Measurements from ENCODE around the gene MTURN.
"Not testable (repeated sequence)": the region's sequence is repeated elsewhere in the genome, so short reads cannot be mapped to it uniquely, and the experiment has no call there.

MTURN gene

GRCh38 chr7:30180718-30181117 is 45.9 kb downstream of the MTURN start:
- DNase-seq (ENCODE audit: low spot score) = no peak

- no peak for DNase-seq (ENCODE audit: low spot score)
Measured at GRCh38 chr7:30181211-30181610, 46.4 kb downstream of the MTURN start.

- DNase-seq (ENCODE audit: low spot score) = no peak
Measured at GRCh38 chr7:30181736-30182522, 47.1 kb downstream of the MTURN start.

- DNase-seq (ENCODE audit: low spot score) = no peak
Measured at GRCh38 chr7:30182814-30183213, 48.0 kb downstream of the MTURN start.

- no peak for DNase-seq (ENCODE audit: low spot score)
Measured at GRCh38 chr7:30183749-30184369, 49.1 kb downstream of the MTURN start.

GRCh38 chr7:30184791-30185487 is 50.2 kb downstream of the MTURN start:
- DNase-seq (ENCODE audit: low spot score) = no peak

GRCh38 chr7:30185496-30185895 is 50.7 kb downstream of the MTURN start:
- no peak for DNase-seq (ENCODE audit: low spot score)

- no peak for DNase-seq (ENCODE audit: low spot score)
Measured at GRCh38 chr7:30186725-30187124, 51.9 kb downstream of the MTURN start.

- no peak for DNase-seq (ENCODE audit: low spot score)
Measured at GRCh38 chr7:30187513-30187912, 52.7 kb downstream of the MTURN start.

- not testable (repeated sequence) for DNase-seq (ENCODE audit: low spot score)
Measured at GRCh38 chr7:30188381-30188780, 53.6 kb downstream of the MTURN start.

- DNase-seq (ENCODE audit: low spot score) = no peak
Measured at GRCh38 chr7:30188811-30189210, 54.0 kb downstream of the MTURN start.

- DNase-seq (ENCODE audit: low spot score) = no peak
Measured at GRCh38 chr7:30191809-30192208, 57.0 kb downstream of the MTURN start.

- no peak for DNase-seq (ENCODE audit: low spot score)
Measured at GRCh38 chr7:30193336-30193943, 58.7 kb downstream of the MTURN start.

GRCh38 chr7:30196408-30196807 is 61.6 kb downstream of the MTURN start:
- DNase-seq (ENCODE audit: low spot score) = no peak

- no peak for DNase-seq (ENCODE audit: low spot score)
Measured at GRCh38 chr7:30197438-30197837, 62.7 kb downstream of the MTURN start.

GRCh38 chr7:30199271-30199670 is 64.5 kb downstream of the MTURN start:
- DNase-seq (ENCODE audit: low spot score) = no peak

GRCh38 chr7:30200591-30200990 is 65.8 kb downstream of the MTURN start:
- no peak for DNase-seq (ENCODE audit: low spot score)

- DNase-seq (ENCODE audit: low spot score) = no peak
Measured at GRCh38 chr7:30201161-30201666, 66.4 kb downstream of the MTURN start.

GRCh38 chr7:30201921-30202320 is 67.1 kb downstream of the MTURN start:
- DNase-seq (ENCODE audit: low spot score) = no peak

- no peak for DNase-seq (ENCODE audit: low spot score)
Measured at GRCh38 chr7:30202671-30203070, 67.9 kb downstream of the MTURN start.

GRCh38 chr7:30206491-30206890 is 71.7 kb downstream of the MTURN start:
- DNase-seq (ENCODE audit: low spot score) = no peak

GRCh38 chr7:30206942-30207341 is 72.2 kb downstream of the MTURN start:
- DNase-seq (ENCODE audit: low spot score) = no peak

- DNase-seq (ENCODE audit: low spot score) = no peak
Measured at GRCh38 chr7:30207376-30207775, 72.6 kb downstream of the MTURN start.
